Adrenal gland (tissue), 5 donors: ENCODE results near the gene CEP89.

Source experiments
- POLR2A ChIP-seq, 2 donors: fragments of 450-650 bp; IDR thresholded peaks; one replicate each; pipeline ENCODE4 v1.6.1; 2017; ENCODE audit warnings: antibody characterized with exemption in 2 of 2, mild to moderate bottlenecking in 2 of 2, moderate library complexity in 1 of 2
- TF ChIP-seq, protein P1 (sequence below), 6 experiments: fragments of 450-650 bp in 4 of 6; fragments of 200-600 bp in 2 of 6; sonication (generic) in 1 of 6; IDR thresholded peaks; 1 replicate in 5 of 6; 2 replicates in 1 of 6; pipeline versions ENCODE4 v1.5.1 to v1.8.0; 2016 to 2021; ENCODE audit warnings: antibody characterized with exemption in 6 of 6, mild to moderate bottlenecking in 2 of 6, moderate library complexity in 1 of 6
- donor health status: DM: no; HTN: no; CAD: no.

DNA sequence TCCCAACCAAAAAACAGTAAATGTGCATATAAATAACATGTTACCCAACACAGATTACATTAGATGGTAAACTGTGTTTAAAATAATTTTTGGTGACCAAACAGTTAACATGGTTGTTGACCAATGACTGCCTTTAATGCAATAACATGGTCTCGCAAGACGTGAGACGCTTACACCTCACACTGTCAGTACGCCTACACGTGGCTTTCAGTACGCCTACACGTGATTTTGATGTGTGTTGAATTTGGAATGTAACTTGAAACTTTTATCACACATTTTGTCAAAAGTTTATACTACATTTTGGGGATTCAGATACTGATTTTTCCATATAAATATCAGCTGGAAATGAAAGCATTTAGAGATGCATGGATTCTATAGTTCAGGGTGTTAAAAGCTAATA lies 134.2 kb downstream of the CEP89 start:
- TF ChIP-seq, protein P1, sequence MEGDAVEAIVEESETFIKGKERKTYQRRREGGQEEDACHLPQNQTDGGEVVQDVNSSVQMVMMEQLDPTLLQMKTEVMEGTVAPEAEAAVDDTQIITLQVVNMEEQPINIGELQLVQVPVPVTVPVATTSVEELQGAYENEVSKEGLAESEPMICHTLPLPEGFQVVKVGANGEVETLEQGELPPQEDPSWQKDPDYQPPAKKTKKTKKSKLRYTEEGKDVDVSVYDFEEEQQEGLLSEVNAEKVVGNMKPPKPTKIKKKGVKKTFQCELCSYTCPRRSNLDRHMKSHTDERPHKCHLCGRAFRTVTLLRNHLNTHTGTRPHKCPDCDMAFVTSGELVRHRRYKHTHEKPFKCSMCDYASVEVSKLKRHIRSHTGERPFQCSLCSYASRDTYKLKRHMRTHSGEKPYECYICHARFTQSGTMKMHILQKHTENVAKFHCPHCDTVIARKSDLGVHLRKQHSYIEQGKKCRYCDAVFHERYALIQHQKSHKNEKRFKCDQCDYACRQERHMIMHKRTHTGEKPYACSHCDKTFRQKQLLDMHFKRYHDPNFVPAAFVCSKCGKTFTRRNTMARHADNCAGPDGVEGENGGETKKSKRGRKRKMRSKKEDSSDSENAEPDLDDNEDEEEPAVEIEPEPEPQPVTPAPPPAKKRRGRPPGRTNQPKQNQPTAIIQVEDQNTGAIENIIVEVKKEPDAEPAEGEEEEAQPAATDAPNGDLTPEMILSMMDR (IDR thresholded peaks at IDR 0.05) = no peak
- no peak for TF ChIP-seq POLR2A (IDR thresholded peaks at IDR 0.05)
